Endothelial cell of umbilical vein (primary cell): Measurements from ENCODE around the gene ZNF322.
"Not testable (repeated sequence)": the region's sequence is repeated elsewhere in the genome, so short reads cannot be mapped to it uniquely, and the experiment has no call there.

ENCODE experiments used
- MYC ChIP-seq: IDR thresholded peaks from one replicate; pipeline ENCODE4 v1.6.1; 2011; ENCODE audit warnings: mild to moderate bottlenecking, low read depth, low read length
- POLR2A ChIP-seq: IDR thresholded peaks from 2 replicates; pipeline ENCODE4 v1.6.1; 2012; ENCODE audit warnings: low read depth, mild to moderate bottlenecking, control low read depth, low read length
- TF ChIP-seq, protein P1 (sequence below), 2 donors: IDR thresholded peaks; 1 replicate in 1 of 2; 2 replicates in 1 of 2; pipeline ENCODE4 v1.5.1; 2011; ENCODE audit warnings: low read length in 2 of 2, mild to moderate bottlenecking in 2 of 2, moderate library complexity in 2 of 2, control low read depth in 1 of 2, inconsistent platforms in 1 of 2, low read depth in 1 of 2; ENCODE audit not compliant: insufficient read depth in 1 of 2; ENCODE audit errors: extremely low read depth in 1 of 2

GRCh38 chr6:26670003-26670402 lies 10.5 kb upstream of the ZNF322 start:
- TF ChIP-seq, protein P1, sequence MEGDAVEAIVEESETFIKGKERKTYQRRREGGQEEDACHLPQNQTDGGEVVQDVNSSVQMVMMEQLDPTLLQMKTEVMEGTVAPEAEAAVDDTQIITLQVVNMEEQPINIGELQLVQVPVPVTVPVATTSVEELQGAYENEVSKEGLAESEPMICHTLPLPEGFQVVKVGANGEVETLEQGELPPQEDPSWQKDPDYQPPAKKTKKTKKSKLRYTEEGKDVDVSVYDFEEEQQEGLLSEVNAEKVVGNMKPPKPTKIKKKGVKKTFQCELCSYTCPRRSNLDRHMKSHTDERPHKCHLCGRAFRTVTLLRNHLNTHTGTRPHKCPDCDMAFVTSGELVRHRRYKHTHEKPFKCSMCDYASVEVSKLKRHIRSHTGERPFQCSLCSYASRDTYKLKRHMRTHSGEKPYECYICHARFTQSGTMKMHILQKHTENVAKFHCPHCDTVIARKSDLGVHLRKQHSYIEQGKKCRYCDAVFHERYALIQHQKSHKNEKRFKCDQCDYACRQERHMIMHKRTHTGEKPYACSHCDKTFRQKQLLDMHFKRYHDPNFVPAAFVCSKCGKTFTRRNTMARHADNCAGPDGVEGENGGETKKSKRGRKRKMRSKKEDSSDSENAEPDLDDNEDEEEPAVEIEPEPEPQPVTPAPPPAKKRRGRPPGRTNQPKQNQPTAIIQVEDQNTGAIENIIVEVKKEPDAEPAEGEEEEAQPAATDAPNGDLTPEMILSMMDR (IDR thresholded peaks at IDR 0.05; ENCODE audit: extremely low read depth in 1 of 2, insufficient read depth in 1 of 2, low read depth in 1 of 2, low read length in 2 of 2): not testable (repeated sequence)
- TF ChIP-seq POLR2A, MYC: not testable (repeated sequence)
